LNCaP clone FGC (cell line): ENCODE data around the gene LCN2.

Source experiments
- DNase-seq: peaks from one replicate; pipeline ENCODE4 v3.0.0-alpha.2; 2011; ENCODE audit warnings: low read depth
- H3K4me3 ChIP-seq: 2 replicates; pipeline ENCODE4 v1.5.1; 2011; ENCODE audit warnings: mild to moderate bottlenecking, low read depth, low read length, control low read depth
- TF ChIP-seq, protein P1 (sequence below): IDR thresholded peaks from 2 replicates; pipeline ENCODE4 v1.5.1; 2012; ENCODE audit warnings: mild to moderate bottlenecking; ENCODE audit not compliant: control insufficient read depth, insufficient read depth; ENCODE audit errors: extremely low read depth

The LCN2 gene

DNA sequence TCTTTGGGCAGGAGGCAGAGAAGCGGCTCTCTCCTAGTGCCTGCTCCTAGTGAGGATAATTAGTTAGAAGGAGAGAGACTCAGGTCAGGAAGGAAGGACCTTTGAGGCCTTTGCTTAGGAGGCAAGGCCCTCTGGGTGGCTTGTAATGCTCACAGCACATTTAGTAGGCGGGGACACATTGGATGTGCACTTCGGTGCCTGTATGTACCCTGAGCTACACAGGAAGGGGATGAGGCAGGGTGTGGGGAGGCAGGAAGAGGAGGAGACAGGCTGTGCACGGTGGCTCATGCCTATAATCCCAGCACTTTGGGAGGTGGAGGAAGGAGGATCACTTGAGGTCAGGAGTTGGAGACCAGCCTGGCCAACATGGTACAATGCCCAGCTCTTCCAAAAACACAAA lies 7.2 kb upstream of the LCN2 start:
- TF ChIP-seq, protein P1, sequence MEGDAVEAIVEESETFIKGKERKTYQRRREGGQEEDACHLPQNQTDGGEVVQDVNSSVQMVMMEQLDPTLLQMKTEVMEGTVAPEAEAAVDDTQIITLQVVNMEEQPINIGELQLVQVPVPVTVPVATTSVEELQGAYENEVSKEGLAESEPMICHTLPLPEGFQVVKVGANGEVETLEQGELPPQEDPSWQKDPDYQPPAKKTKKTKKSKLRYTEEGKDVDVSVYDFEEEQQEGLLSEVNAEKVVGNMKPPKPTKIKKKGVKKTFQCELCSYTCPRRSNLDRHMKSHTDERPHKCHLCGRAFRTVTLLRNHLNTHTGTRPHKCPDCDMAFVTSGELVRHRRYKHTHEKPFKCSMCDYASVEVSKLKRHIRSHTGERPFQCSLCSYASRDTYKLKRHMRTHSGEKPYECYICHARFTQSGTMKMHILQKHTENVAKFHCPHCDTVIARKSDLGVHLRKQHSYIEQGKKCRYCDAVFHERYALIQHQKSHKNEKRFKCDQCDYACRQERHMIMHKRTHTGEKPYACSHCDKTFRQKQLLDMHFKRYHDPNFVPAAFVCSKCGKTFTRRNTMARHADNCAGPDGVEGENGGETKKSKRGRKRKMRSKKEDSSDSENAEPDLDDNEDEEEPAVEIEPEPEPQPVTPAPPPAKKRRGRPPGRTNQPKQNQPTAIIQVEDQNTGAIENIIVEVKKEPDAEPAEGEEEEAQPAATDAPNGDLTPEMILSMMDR: no peak
- H3K4me3 ChIP-seq: no peak overlapping the region
- no peak for DNase-seq

DNA sequence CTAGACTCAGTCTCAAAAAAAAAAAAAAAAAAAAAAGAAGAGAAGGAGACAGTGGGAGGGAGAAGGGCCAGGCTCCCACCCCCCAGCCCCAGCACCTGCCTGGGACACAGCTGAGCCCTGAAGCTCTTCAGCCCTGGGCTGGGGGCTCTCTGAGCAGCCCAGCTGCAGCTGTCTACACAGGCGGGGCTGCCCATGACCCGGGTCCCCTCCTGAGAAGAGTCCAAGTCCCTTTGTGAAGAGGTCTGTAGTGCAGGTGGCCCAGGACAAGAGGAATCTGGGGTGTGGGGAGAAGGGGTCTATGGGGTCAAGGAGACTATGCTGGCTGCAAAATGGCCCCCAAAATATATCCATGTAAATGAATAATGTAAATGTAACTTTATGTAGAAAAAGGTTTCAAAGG lies 6.7 kb upstream of the LCN2 start:
- TF ChIP-seq, protein P1: no peak
- no peak overlapping the region for H3K4me3 ChIP-seq
- no peak for DNase-seq

- DNase-seq: no peak
- no peak overlapping the region for H3K4me3 ChIP-seq
- TF ChIP-seq, protein P1: no peak
These were observed 5.6 kb upstream of the LCN2 start for GRCh38 chr9:128143525-128144238.

DNA sequence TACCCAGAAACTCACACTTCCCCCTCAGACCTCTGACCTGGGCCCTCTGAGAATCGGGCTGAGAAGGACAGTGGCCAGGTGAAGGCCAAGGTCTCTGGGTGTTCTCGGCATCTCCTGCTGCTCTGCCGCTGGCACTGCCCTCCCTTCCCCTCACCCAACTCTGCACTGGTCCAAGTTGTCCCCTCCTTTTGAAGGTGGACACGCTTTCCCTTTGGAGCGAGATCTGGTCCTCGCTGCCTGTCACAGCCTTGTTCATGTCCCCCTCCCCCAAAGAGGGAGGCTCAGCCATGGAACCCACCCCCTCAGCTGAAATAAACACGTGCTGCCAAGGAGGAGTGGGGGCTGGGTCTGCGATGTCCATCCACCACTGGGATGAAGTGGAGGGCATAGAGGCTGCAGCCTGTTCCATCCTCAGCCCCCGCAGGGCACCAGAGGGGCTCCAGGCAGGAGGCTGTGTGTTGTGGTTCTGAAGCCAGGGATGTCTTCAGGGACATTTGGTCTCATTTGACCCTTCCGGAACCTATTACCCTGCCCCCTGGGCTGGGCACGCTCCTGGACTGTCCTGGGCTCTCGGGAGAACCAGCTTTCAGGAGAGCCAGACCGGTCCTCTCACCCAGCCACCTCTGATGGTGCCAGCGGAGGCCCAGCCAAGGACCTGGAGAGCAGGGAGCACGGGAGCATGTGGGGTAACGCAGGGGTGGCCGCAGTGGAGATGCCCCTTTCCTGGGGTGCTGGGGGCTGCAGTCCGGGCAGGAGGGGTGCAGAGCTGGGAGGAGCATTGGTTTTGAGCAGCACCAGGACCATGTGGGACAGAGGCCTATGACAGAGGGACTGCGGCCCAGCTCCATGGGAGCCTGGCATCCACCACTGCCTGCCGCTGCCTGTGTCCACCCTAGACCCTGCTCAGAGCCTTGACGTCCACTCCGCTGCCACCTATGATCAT lies 4.7 kb upstream of the LCN2 start:
- no peak for DNase-seq
- TF ChIP-seq, protein P1: no peak
- H3K4me3 ChIP-seq: no peak overlapping the region

DNA sequence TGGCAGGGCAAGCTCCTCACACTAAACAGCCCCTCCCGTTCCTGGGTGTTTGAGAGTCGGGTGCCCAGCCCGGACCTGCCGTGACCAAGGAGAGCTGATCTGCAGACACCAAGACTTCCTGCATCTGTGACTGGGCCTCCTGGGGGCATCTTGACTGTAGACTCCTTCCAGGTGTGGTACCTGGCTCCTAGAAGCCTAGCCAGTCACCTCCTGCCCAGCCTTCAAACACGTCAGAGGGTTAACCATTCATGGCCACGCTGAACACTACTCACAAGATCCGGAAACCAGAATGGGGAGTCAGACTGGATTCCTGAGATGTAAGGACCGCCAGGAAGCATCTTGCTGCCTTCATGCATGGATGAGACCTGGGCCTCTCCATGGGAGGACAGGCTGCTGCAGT lies 3.7 kb upstream of the LCN2 start:
- no peak for DNase-seq
- no peak overlapping the region for H3K4me3 ChIP-seq
- TF ChIP-seq, protein P1: no peak

- TF ChIP-seq, protein P1: no peak
- DNase-seq: no peak
- H3K4me3 ChIP-seq: no peak overlapping the region
These were observed 3.3 kb upstream of the LCN2 start for GRCh38 chr9:128145951-128146351.
